Measurements from ENCODE around the gene CYP26B1. TPM values are rescaled to one million over a fixed set of nuclear protein-coding genes. Genes with fewer than 3 reads are reported as not detected.

CYP26B1 gene
- total and polyA plus RNA-seq, 9 donors = 1.5 to 13.4 (median 4.5) TPM

GRCh38 chr2:72148003-72148836, 558 bp upstream of the CYP26B1 start:
- Histone ChIP-seq H3K4me1 (ENCODE audit: insufficient read depth) (peaks cover 11% of the 10 kb centered on the region), H3K27ac (no peak overlapping the region)

GRCh38 chr2:72146347-72147302, 1.0 kb downstream of the CYP26B1 start:
- Histone ChIP-seq H3K36me3 (no peaks in the 10 kb centered on the region), H3K4me1 (ENCODE audit: insufficient read depth) (peaks cover 13% of the 10 kb centered on the region), H3K9me3 (no peaks in the 10 kb centered on the region), H3K27me3 (no peaks in the 10 kb centered on the region), H3K4me3 (peak overlapping the region; percentile 17), H3K27ac (no peak overlapping the region)
- WGBS, 3 donors = 4 to 7% (median 4%) methylated on average over 58 of the region's 58 CpGs
- intact Hi-C loops (cut with DNase I) = loop anchor here in 3 of 4 donors (5.0 to 10.0 kb wide), 3 partner anchors 344 to 599 kb away; no protein-coding TSS in a partner anchor
- DNase-seq = peak in 4 of 5 donors; percentile 5 to 32 (median 20)
- no peak for TF ChIP-seq EP300 (IDR thresholded peaks at IDR 0.05)
- no peak for TF ChIP-seq CTCF (IDR thresholded peaks at IDR 0.05)
- TF ChIP-seq POLR2A (IDR thresholded peaks at IDR 0.05) = no peak

More at GRCh38 chr2:72148003-72148836, 558 bp upstream of the CYP26B1 start:
- intact Hi-C loops (cut with DNase I) = loop anchor here in 3 of 4 donors (5.0 to 10.0 kb wide), 3 partner anchors 346 to 601 kb away; no protein-coding TSS in a partner anchor
- peak overlapping the region; percentile 42 for H3K4me3 ChIP-seq
- no peak for TF ChIP-seq POLR2A (IDR thresholded peaks at IDR 0.05)
- no peak for TF ChIP-seq CTCF (IDR thresholded peaks at IDR 0.05)
- TF ChIP-seq EP300 (IDR thresholded peaks at IDR 0.05) = no peak
- no peaks in the 10 kb centered on the region for H3K27me3 ChIP-seq
- H3K9me3 ChIP-seq = no peaks in the 10 kb centered on the region
- peak in 2 of 5 donors; percentile 8 to 35 for DNase-seq
- H3K36me3 ChIP-seq = no peaks in the 10 kb centered on the region
- WGBS, 3 donors = 1% methylated on average over 67 to 68 of the region's 68 CpGs

DNA sequence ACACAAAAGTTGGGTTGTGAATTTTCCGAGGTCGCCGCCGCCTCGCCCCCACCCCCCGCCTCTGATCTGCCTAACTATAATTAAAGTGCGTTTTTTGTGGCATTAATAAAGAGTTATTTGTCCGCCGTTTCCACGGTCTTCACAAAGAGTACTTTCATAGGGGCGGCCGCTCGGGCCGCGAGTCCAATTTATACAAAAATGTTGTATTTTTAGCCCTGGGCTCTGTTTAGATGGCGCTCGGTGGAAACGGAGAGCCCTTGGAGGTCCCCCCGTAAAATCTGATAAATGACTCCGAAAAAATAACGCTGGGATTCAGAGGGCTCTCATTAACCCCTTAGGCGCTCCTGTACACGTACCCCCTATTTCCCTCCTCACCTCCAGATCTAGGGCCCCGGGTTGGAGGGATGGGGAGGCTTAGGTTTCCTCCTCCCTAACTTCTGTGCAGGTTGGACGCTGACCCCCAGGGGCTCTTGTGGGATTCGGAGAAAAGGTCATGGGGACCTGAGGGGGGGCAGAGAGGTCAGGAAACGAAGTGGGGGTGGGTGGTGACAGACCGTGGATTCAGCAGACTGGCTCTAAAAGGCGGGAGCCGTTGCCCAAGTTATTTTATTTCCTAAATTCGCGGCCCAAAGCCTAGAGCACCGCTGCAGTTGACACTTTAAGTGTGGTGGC, 1.9 kb downstream of the CYP26B1 start:
- TF ChIP-seq CTCF (IDR thresholded peaks at IDR 0.05) (no peak), EP300 (IDR thresholded peaks at IDR 0.05) (no peak), POLR2A (IDR thresholded peaks at IDR 0.05) (no peak)
- Histone ChIP-seq H3K27me3 (no peaks in the 10 kb centered on the region), H3K9me3 (no peaks in the 10 kb centered on the region), H3K36me3 (no peaks in the 10 kb centered on the region), H3K4me1 (ENCODE audit: insufficient read depth) (peaks cover 13% of the 10 kb centered on the region), H3K4me3 (no peak overlapping the region), H3K27ac (no peak overlapping the region)
- intact Hi-C loops (cut with DNase I) = loop anchor here in 3 of 4 donors (5.0 to 10.0 kb wide), 3 partner anchors 343 to 598 kb away; no protein-coding TSS in a partner anchor
- WGBS, 3 donors = 2 to 3% (median 3%) methylated on average over 33 of the region's 33 CpGs
- peak in 3 of 5 donors; percentile 4 to 29 (median 22) for DNase-seq
